ENCODE results near the gene CACNA1A. TPM values are rescaled to one million over a fixed set of nuclear protein-coding genes. Genes with fewer than 3 reads are reported as not detected.

CACNA1A gene
- polyA plus RNA-seq, 3 donors = 0.08 to 0.09 TPM; not detected in 1

DNA sequence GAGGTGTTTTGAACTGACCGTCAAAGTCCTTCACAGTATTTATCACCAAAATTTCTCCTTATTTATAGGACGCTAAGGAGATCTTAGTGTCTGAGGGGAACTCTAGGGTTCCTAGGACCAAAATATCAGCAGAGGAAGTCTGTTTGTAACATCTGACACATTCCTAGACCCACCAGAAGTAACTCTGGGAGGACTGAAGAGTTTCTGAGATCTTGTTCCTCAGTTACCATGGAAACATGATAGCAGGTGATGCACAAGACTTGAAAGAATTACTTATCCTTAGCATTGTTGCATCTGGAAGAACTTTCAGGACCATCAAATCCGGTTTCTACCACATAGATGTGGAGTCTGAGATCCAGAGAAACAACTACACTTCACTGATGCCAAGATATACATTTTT is 191.5 kb downstream of the CACNA1A start:
- H3K27me3 Mint-ChIP-seq (ENCODE audit: low read depth in 3 of 3) = peaks cover 10 to 21% (median 13%) of the 10 kb centered on the region in 3 donors
- no CpG with 5 or more reads among the region's 3 CpGs for WGBS (ENCODE audit: insufficient coverage)
- TF ChIP-seq, protein P1, sequence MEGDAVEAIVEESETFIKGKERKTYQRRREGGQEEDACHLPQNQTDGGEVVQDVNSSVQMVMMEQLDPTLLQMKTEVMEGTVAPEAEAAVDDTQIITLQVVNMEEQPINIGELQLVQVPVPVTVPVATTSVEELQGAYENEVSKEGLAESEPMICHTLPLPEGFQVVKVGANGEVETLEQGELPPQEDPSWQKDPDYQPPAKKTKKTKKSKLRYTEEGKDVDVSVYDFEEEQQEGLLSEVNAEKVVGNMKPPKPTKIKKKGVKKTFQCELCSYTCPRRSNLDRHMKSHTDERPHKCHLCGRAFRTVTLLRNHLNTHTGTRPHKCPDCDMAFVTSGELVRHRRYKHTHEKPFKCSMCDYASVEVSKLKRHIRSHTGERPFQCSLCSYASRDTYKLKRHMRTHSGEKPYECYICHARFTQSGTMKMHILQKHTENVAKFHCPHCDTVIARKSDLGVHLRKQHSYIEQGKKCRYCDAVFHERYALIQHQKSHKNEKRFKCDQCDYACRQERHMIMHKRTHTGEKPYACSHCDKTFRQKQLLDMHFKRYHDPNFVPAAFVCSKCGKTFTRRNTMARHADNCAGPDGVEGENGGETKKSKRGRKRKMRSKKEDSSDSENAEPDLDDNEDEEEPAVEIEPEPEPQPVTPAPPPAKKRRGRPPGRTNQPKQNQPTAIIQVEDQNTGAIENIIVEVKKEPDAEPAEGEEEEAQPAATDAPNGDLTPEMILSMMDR (IDR thresholded peaks at IDR 0.05) = no peak

GRCh38 chr19:13313875-13314274 is 192.4 kb downstream of the CACNA1A start:
- no peak overlapping the region for H3K9ac ChIP-seq (ENCODE audit: insufficient read depth, low read length, poor library complexity, severe bottlenecking)
- no peak overlapping the region for H3K27ac ChIP-seq (ENCODE audit: low read depth in 1 of 2, low read length in 2 of 2)
- DNase-seq = no peak
- Mint-ChIP-seq H3K9me3 (peaks cover 0 to 3% (median 0%) of the 10 kb centered on the region in 7 donors), H3K36me3 (no peaks in the 10 kb centered on the region), H3K27me3 (ENCODE audit: low read depth in 3 of 3) (peaks cover 10 to 23% (median 13%) of the 10 kb centered on the region in 3 donors), H3K4me1 (no peaks in the 10 kb centered on the region), H3K27ac (no peak overlapping the region), H3K4me3 (no peak overlapping the region)
- H3K27me3 ChIP-seq (ENCODE audit: control insufficient read depth in 2 of 2, insufficient read depth in 2 of 2, low read length in 2 of 2) = peaks cover 0 to 2% of the 10 kb centered on the region in 2 donors
- TF ChIP-seq, protein P1 (IDR thresholded peaks at IDR 0.05) = no peak
- H3K36me3 ChIP-seq (replicated peaks in 1 of 2; ENCODE audit: control insufficient read depth in 1 of 2, insufficient read depth in 2 of 2, low read length in 2 of 2) = no peaks in the 10 kb centered on the region
- H3K79me2 ChIP-seq (ENCODE audit: insufficient read depth, low read length) = no peaks in the 10 kb centered on the region
- H3K4me2 ChIP-seq (replicated peaks; ENCODE audit: extremely low read depth, low read length, poor library complexity, severe bottlenecking) = no peak overlapping the region
- H3K9me3 ChIP-seq (replicated peaks in 1 of 2; ENCODE audit: control insufficient read depth in 1 of 2, insufficient read depth in 1 of 2, low read length in 2 of 2) = no peaks in the 10 kb centered on the region
- WGBS (ENCODE audit: insufficient coverage) = 100% methylated on average over 1 of the region's 2 CpGs
- H4K20me1 ChIP-seq (ENCODE audit: insufficient read depth, low read length) = no peaks in the 10 kb centered on the region
- intact Hi-C loops (cut with micrococcal nuclease) = no loop called here
- no peak overlapping the region for H3K4me3 ChIP-seq (replicated peaks in 1 of 3; ENCODE audit: low read depth in 2 of 3, low read length in 3 of 3)
- H2AFZ ChIP-seq (ENCODE audit: insufficient read depth, low read depth, low read length, poor library complexity, severe bottlenecking) = no peak overlapping the region
- no peaks in the 10 kb centered on the region for H3K4me1 ChIP-seq (ENCODE audit: control insufficient read depth in 1 of 2, insufficient read depth in 2 of 2, low read length in 2 of 2)

More for the DNA sequence above, 191.5 kb downstream of the CACNA1A start:
- H3K9me3 Mint-ChIP-seq = peaks cover 0 to 3% (median 0%) of the 10 kb centered on the region in 7 donors
- H2AFZ ChIP-seq (ENCODE audit: insufficient read depth, low read depth, low read length, poor library complexity, severe bottlenecking) = no peak overlapping the region
- H3K27me3 ChIP-seq (ENCODE audit: control insufficient read depth in 2 of 2, insufficient read depth in 2 of 2, low read length in 2 of 2) = peaks cover 0 to 2% of the 10 kb centered on the region in 2 donors
- H3K27ac ChIP-seq (ENCODE audit: low read depth in 1 of 2, low read length in 2 of 2) = no peak overlapping the region
- H3K4me3 Mint-ChIP-seq = no peak overlapping the region
- no peaks in the 10 kb centered on the region for H3K36me3 ChIP-seq (replicated peaks in 1 of 2; ENCODE audit: control insufficient read depth in 1 of 2, insufficient read depth in 2 of 2, low read length in 2 of 2)
- H4K20me1 ChIP-seq (ENCODE audit: insufficient read depth, low read length) = no peaks in the 10 kb centered on the region
- no peaks in the 10 kb centered on the region for H3K4me1 Mint-ChIP-seq
- H3K79me2 ChIP-seq (ENCODE audit: insufficient read depth, low read length) = no peaks in the 10 kb centered on the region
- intact Hi-C loops (cut with micrococcal nuclease) = no loop called here
- H3K4me3 ChIP-seq (replicated peaks in 1 of 3; ENCODE audit: low read depth in 2 of 3, low read length in 3 of 3) = no peak overlapping the region
- no peak for DNase-seq
- H3K27ac Mint-ChIP-seq = no peak overlapping the region
- H3K36me3 Mint-ChIP-seq = no peaks in the 10 kb centered on the region
- H3K9ac ChIP-seq (ENCODE audit: insufficient read depth, low read length, poor library complexity, severe bottlenecking) = no peak overlapping the region
- H3K4me1 ChIP-seq (ENCODE audit: control insufficient read depth in 1 of 2, insufficient read depth in 2 of 2, low read length in 2 of 2) = no peaks in the 10 kb centered on the region
- no peak overlapping the region for H3K4me2 ChIP-seq (replicated peaks; ENCODE audit: extremely low read depth, low read length, poor library complexity, severe bottlenecking)
- no peaks in the 10 kb centered on the region for H3K9me3 ChIP-seq (replicated peaks in 1 of 2; ENCODE audit: control insufficient read depth in 1 of 2, insufficient read depth in 1 of 2, low read length in 2 of 2)

Measured in CD14-positive monocyte (primary cell).